ENCODE data around the gene LHPP.

- TF ChIP-seq, protein P1, sequence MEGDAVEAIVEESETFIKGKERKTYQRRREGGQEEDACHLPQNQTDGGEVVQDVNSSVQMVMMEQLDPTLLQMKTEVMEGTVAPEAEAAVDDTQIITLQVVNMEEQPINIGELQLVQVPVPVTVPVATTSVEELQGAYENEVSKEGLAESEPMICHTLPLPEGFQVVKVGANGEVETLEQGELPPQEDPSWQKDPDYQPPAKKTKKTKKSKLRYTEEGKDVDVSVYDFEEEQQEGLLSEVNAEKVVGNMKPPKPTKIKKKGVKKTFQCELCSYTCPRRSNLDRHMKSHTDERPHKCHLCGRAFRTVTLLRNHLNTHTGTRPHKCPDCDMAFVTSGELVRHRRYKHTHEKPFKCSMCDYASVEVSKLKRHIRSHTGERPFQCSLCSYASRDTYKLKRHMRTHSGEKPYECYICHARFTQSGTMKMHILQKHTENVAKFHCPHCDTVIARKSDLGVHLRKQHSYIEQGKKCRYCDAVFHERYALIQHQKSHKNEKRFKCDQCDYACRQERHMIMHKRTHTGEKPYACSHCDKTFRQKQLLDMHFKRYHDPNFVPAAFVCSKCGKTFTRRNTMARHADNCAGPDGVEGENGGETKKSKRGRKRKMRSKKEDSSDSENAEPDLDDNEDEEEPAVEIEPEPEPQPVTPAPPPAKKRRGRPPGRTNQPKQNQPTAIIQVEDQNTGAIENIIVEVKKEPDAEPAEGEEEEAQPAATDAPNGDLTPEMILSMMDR (IDR thresholded peaks at IDR 0.05): no peak
- no peak for TF ChIP-seq POLR2A (IDR thresholded peaks at IDR 0.05)
Measured at GRCh38 chr10:124639646-124640045, 178.0 kb downstream of the LHPP start.

Data from heart left ventricle (tissue), 13 donors.